Liver (tissue), 9 donors: ENCODE data around the gene JCAD. TPM values are rescaled to one million over a fixed set of nuclear protein-coding genes. Genes with fewer than 3 reads are reported as not detected.

Experiments used
- DNase-seq: peaks from one replicate; pipeline ENCODE4 v3.0.0-alpha.2; 2017; ENCODE audit warnings: low spot score
- H3K27ac ChIP-seq, 2 donors: one replicate each; pipeline ENCODE4 v1.7.0; 2013; ENCODE audit warnings: inconsistent platforms in 2 of 2, low read length in 2 of 2, control low read depth in 1 of 2, low read depth in 1 of 2, mild to moderate bottlenecking in 1 of 2
- H3K27me3 ChIP-seq, 4 donors: one replicate each; pipeline versions ENCODE4 v1.6.1 to v1.7.0; 2013; ENCODE audit warnings: low read length in 3 of 4, inconsistent platforms in 1 of 4, mild to moderate bottlenecking in 1 of 4, moderate library complexity in 1 of 4; ENCODE audit not compliant: control insufficient read depth in 4 of 4, insufficient read depth in 4 of 4
- H3K36me3 ChIP-seq, 4 donors: one replicate each; pipeline versions ENCODE4 v1.6.1 to v1.7.0; 2013; ENCODE audit warnings: low read length in 3 of 4, mild to moderate bottlenecking in 3 of 4, low read depth in 1 of 4, moderate library complexity in 1 of 4; ENCODE audit not compliant: control insufficient read depth in 4 of 4, insufficient read depth in 3 of 4
- H3K4me1 ChIP-seq, 4 donors: one replicate each; pipeline versions ENCODE4 v1.6.1 to v1.7.0; 2013; ENCODE audit warnings: low read length in 3 of 4, mild to moderate bottlenecking in 3 of 4, moderate library complexity in 1 of 4; ENCODE audit not compliant: control insufficient read depth in 4 of 4, insufficient read depth in 4 of 4
- H3K4me3 ChIP-seq, 3 donors: one replicate each; pipeline versions ENCODE4 v1.6.1 to v1.7.0; 2013; ENCODE audit warnings: low read length in 3 of 3, control low read depth in 1 of 3, low read depth in 1 of 3, mild to moderate bottlenecking in 1 of 3
- H3K9ac ChIP-seq, 2 donors: one replicate each; pipeline ENCODE4 v1.7.0; 2013; ENCODE audit warnings: low read length in 2 of 2, mild to moderate bottlenecking in 2 of 2, moderate library complexity in 2 of 2, control low read depth in 1 of 2, low read depth in 1 of 2
- H3K9me3 ChIP-seq, 4 donors: one replicate each; pipeline versions ENCODE4 v1.6.1 to v1.7.0; 2013; ENCODE audit warnings: low read length in 3 of 4; ENCODE audit not compliant: control insufficient read depth in 4 of 4
- CTCF ChIP-seq: fragments of 150-350 bp; IDR thresholded peaks from 2 replicates; pipeline ENCODE4 v1.5.1; 2017; ENCODE audit warnings: improper control_type of control experiment, low read depth, low read length; ENCODE audit not compliant: missing input control
- EGR1 ChIP-seq, 2 donors: IDR thresholded peaks; 2 replicates each; pipeline ENCODE4 v1.6.1; 2016 to 2018; ENCODE audit warnings: antibody characterized with exemption in 2 of 2, low read depth in 2 of 2
- GABPA ChIP-seq, 2 donors: IDR thresholded peaks in 1 of 2; conservative IDR thresholded peaks in 1 of 2; 2 replicates each; pipeline ENCODE4 v1.6.1; 2016; ENCODE audit warnings: antibody characterized with exemption in 2 of 2, mild to moderate bottlenecking in 1 of 2, moderate library complexity in 1 of 2
- HNF4G ChIP-seq: IDR thresholded peaks from 2 replicates; pipeline ENCODE4 v1.6.1; 2016; ENCODE audit warnings: antibody characterized with exemption
- JUND ChIP-seq, 2 donors: IDR thresholded peaks; 2 replicates each; pipeline ENCODE4 v1.6.1; 2016; ENCODE audit warnings: antibody characterized with exemption in 2 of 2
- MAX ChIP-seq: IDR thresholded peaks from 2 replicates; pipeline ENCODE4 v1.6.1; 2016; ENCODE audit warnings: antibody characterized with exemption
- NR2F2 ChIP-seq: IDR thresholded peaks from 2 replicates; pipeline ENCODE4 v1.6.1; 2016; ENCODE audit warnings: antibody characterized with exemption
- RAD21 ChIP-seq, 2 donors: IDR thresholded peaks; 2 replicates each; pipeline ENCODE4 v1.6.1; 2016; ENCODE audit warnings: antibody characterized with exemption in 2 of 2, mild to moderate bottlenecking in 2 of 2
- RXRA ChIP-seq, 2 donors: IDR thresholded peaks; 2 replicates each; pipeline ENCODE4 v1.6.1; 2017 to 2018; ENCODE audit warnings: antibody characterized with exemption in 2 of 2, mild to moderate bottlenecking in 1 of 2
- YY1 ChIP-seq: IDR thresholded peaks from 2 replicates; pipeline ENCODE4 v1.6.1; 2016; ENCODE audit warnings: antibody characterized with exemption, mild to moderate bottlenecking
- ZBTB33 ChIP-seq: IDR thresholded peaks from 2 replicates; pipeline ENCODE4 v1.6.1; 2016; ENCODE audit warnings: antibody characterized with exemption
- WGBS: extraction: QIAGEN DNeasy Blood & Tissue Kit; methylation state at CpG from one replicate; pipeline ENCODE4 v1.1.7; 2013; 5-methylcytosine and 5-hydroxymethylcytosine counted together
- polyA plus RNA-seq, 2 donors: library from polyadenylated mRNA; stranded (reverse) in 1 of 2; unstranded in 1 of 2; fragments of 200-250 nt in 1 of 2; fragments of >200 nt in 1 of 2; fragmentation: Nextera tagmentation in 1 of 2; extraction: Ambion mirVana in 1 of 2; gene quantifications; one replicate each; pipeline versions ENCODE4 v1.2.1 to v1.2.3, GENCODE V29; 2013 to 2015
- total RNA-seq, 2 donors: library from RNA; depleted of rRNA; stranded (reverse); fragments of >200 nt; gene quantifications; one replicate each; pipeline ENCODE4 v1.2.3, GENCODE V29; 2014
- donor health status: healthy.
- donor health status: healthy.
- donor health status: healthy.
- donor health status: healthy.
- donor health status: healthy.

JCAD gene
- total and polyA plus RNA-seq, 4 donors, result 0.77 to 3.2 (median 1.1) TPM

DNA sequence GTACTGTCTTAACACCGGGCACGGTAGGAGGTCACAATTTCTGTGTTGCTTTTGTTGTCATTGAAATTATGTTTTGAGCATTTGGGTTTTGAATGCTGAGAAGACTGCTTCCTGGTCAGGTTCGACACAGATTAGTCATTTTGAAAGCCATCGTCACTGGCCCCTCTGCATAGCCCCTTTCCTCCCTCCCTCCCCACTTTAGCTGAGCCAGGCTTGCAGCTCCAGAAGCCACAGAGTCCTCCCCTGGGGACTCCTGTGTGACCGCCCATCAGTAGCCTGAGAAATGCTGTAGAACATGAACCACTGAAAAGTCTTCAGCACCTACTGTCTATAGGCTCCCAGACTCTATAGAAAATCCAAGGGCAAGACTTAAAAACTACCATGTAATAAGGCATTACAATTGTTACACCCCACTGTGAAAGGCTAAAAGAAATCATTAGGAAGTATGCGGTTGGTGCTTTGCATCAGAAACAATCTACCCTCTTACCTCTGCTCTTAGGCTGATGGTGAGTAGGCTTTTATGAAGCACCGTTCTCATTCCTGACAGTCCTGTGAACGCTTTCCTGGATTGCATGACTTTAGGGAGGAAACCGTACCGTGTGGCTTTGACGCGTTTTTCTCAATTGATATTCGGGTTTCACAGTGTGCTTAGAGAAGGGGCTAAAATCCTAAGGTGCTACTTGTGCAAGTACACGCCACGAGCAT lies 24.8 kb downstream of the JCAD start:
- 73% methylated on average over 15 of the region's 15 CpGs for WGBS
- Histone ChIP-seq H3K36me3 (no peaks in the 10 kb centered on the region), H3K4me3 (no peak overlapping the region), H3K4me1 (no peaks in the 10 kb centered on the region), H3K9me3 (no peaks in the 10 kb centered on the region), H3K27me3 (no peaks in the 10 kb centered on the region), H3K27ac (no peak overlapping the region), H3K9ac (no peak overlapping the region)
- TF ChIP-seq JUND (IDR thresholded peaks at IDR 0.05), result no peak
- TF ChIP-seq CTCF, result no peak
- no peak for DNase-seq

DNA sequence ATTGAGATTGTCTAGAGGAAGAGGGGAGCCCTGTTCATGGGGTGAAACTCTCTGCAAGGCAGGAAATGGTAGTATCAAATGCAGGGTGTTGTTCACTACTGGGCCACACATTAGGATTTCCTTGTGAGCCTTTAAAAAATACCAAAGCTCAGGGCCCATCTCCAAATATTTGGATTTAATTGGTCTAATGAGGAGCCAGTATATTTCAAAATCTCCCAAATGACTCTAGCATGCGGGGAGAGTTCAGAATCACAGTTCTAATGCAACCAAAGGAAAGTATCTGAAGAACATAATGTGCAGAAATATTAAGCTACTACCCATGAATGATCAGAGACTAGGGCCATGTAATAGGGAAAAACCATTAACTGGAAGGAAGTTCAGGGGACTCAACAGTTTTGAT lies 27.3 kb downstream of the JCAD start:
- TF ChIP-seq JUND (IDR thresholded peaks at IDR 0.05) (no peak), GABPA (IDR thresholded peaks at IDR 0.05 in 1 of 2, conservative IDR thresholded peaks at IDR 0.05 in 1 of 2) (no peak), MAX (no peak), HNF4G (no peak), RAD21 (IDR thresholded peaks at IDR 0.05) (no peak), YY1 (no peak), NR2F2 (no peak), EGR1 (IDR thresholded peaks at IDR 0.05; ENCODE audit: low read depth in 2 of 2) (no peak), ZBTB33 (no peak), CTCF (no peak), RXRA (IDR thresholded peaks at IDR 0.05) (no peak)
- WGBS, result 99% methylated on average over 1 of the region's 1 CpG
- Histone ChIP-seq H3K27ac (no peak overlapping the region), H3K9ac (no peak overlapping the region), H3K36me3 (no peaks in the 10 kb centered on the region), H3K9me3 (no peaks in the 10 kb centered on the region), H3K4me1 (peaks cover 0 to 8% (median 2%) of the 10 kb centered on the region in 4 donors), H3K27me3 (no peaks in the 10 kb centered on the region), H3K4me3 (no peak overlapping the region)
- DNase-seq, result no peak
